T-helper 9 cell (primary cell): ENCODE results near the gene DRD1.
"Not testable (repeated sequence)": the region's sequence is repeated elsewhere in the genome, so short reads cannot be mapped to it uniquely, and the experiment has no call there.

Experiments
- DNase-seq: peaks from one replicate; pipeline ENCODE4 v3.0.0-alpha.2; 2020

The DRD1 gene

GRCh38 chr5:175422058-175422457 is 21.9 kb downstream of the DRD1 start:
- DNase-seq: no peak

- no peak for DNase-seq
These were observed 23.6 kb downstream of the DRD1 start for GRCh38 chr5:175420383-175420782.

- no peak for DNase-seq
These were observed 25.7 kb downstream of the DRD1 start for GRCh38 chr5:175418251-175418650.

GRCh38 chr5:175417384-175417783 is 26.6 kb downstream of the DRD1 start:
- no peak for DNase-seq

- no peak for DNase-seq
These were observed 28.7 kb downstream of the DRD1 start for GRCh38 chr5:175415303-175415702.

DNA sequence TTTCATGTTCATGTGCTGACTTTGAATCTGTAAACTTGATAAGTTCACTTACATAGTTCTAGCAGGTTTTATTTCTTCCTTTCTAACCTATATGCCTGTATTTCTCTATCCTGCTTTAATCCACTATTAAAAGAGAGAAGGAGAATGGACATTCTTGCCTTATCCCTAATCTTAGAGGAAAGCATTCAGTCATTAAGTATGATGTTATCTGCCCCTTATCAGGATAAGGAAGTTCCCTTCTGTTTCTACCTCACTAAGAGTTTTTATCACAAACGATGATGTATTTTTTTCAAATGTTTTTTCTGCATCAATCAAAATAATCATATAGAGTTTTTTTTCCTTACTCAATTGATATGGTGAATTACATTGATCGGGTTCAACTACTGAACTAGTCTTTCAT is 33.1 kb downstream of the DRD1 start:
- no peak for DNase-seq

GRCh38 chr5:175406300-175406699 is 37.7 kb downstream of the DRD1 start:
- no peak for DNase-seq

GRCh38 chr5:175397590-175398297 is 46.2 kb downstream of the DRD1 start:
- not testable (repeated sequence) for DNase-seq

- DNase-seq: not testable (repeated sequence)
These were observed 48.6 kb downstream of the DRD1 start for GRCh38 chr5:175395430-175395829.

DNA sequence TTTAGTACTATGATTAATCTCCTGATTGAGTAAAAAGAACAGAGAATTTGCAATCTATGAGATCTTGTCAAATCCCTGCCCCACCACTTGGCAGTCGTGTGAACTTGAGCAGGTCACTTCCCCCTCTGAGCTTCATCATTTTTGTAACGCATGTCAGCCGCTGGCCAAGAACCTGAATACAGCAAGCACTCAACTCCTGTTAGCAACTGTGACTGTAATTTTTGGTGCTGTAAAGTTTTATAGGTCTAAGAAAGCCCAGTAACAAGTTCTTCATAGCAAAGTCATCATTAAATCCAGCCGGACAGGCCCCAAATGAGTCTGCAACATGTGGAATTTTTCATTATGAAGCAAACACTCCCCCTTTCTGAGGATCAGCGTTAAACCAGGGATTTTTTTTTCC is 49.4 kb downstream of the DRD1 start:
- no peak for DNase-seq

- DNase-seq: no peak
These were observed 50.1 kb downstream of the DRD1 start for GRCh38 chr5:175393897-175394296.

DNA sequence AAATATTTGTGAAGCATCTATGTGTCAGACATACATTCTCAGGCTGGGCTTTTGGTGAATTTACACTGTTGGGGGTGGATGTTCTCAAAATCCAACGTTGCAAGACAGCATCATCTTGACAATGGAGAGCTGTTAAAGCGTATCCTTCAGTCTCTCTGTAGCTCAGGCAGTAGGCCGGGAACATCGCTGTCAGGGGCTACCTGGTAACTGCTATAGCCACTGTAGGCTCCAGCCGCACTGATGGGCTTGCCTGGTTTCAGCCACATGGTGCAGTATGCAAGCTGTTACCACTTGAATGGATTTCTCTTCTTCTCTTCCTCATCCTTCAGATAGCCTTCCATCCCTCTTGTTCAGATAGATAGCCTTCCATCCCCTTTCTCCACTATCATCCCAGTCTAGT is 51.7 kb downstream of the DRD1 start:
- DNase-seq: no peak

- DNase-seq: no peak
These were observed 53.5 kb downstream of the DRD1 start for GRCh38 chr5:175390352-175391083.
